Activated naive CD4-positive, alpha-beta T cell treated with anti-CD3 and anti-CD28 coated beads, Interleukin-2, amount 50 U/mL, for 16 hours (primary cell): ENCODE data around the gene CARS1.
"Not testable (repeated sequence)": the region's sequence is repeated elsewhere in the genome, so short reads cannot be mapped to it uniquely, and the experiment has no call there.

Experiments
- DNase-seq: peaks from one replicate; pipeline ENCODE4 v3.0.0-alpha.2; 2020

The CARS1 gene

DNA sequence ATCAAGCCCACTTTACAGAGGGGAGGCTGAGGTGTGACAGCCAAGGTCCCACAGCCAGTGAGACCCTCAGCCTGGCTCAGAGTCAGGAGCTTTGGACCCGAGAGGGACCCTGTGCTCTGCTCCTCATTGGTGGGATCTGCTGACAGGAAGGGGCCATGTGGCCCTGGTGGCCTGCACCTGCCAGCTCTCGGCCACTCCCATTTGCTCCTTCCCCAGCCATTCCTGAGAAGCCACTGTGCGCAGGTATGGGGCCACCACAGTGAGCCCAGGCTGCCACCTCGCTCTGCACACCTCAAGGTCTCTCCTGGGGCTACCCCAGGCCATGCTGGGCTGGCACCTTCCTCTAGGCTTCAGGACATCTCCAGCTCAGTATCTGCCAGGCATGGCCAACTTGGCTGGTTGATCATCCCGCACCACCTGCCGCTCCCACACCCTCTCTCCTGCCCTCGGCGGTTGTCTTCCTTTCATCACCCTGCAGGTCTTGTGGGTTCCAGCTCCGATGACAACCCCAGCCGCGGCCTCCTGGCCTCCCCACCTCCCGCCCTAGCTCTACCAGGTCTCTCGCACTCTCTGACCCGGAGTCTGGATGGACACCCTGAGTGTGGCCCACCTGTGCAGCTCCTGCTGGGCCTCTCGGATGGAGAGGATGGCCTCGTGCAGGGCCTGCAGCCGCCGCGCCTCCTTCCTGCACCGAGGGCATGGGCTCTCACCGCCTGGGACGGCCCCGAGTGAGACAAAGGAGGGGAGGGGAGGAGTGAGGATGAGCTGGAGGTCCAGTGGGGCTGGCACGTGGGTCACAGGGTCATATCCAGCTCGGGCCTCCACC lies 32.2 kb upstream of the CARS1 start:
- no peak for DNase-seq

DNA sequence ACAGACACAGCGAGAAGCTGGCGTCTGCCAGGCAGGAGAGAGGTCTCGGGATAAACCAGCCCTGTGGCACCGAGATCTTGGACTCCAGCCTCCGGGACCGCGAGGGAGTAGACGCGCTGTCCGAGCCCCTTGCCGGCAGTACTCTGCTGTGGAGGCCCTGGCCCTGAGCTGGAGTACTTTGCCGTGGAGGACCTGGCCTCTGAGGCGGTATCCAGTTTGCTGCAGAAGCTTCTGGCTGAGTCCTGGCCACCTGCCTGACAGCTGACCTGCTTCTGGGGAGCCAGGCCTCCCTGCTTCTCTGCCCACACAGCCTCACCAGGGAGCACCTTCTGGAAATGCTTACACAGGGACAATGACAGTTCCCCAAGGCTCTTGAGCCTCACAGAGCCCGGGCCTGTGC lies 31.6 kb upstream of the CARS1 start:
- no peak for DNase-seq

DNA sequence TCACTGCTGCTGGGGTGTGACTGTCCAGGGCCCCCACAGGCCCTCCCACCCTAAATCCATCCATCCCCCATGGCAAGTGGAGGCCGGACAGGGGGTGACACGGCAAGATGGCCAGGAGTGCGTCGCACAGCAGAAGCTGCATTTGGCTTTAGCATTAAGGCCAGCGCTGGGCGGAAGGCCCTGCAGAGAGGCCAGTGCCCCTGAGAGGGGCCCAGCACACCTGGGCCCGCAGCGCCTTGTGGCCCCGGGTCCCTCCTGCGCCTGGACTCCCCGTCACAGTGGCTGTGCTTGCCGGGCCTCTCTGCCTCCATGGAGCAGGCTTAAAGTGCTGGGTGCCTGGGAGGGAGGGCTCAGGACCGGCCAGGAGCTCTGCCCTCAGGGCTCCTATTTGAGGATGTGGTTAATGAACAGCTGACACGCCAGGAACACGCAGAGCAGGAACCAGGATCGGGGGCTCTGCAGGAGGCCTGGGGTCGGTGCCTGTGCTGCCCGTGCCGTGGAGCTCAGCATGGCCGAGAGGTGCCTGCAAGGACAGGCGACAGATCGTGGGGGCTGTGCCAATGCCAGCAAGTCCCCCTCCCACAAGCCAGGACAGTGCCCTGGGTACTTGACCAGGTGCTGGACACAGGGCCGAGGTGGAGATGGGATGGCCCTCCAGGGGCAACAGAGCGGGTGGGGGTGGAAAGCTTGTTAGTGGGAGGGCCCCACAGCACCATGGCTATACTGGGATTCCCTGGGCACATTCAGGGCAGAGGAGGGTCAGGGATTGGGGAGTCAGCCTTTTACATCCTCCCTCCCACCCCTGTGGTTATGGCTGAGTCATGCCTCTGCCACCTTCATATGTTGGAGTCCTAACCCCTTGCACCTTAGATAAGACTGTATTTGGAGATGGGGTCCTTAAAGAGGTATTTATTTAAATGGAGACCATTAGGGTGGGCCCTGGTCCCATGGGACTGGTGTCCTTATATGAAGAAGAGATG lies 30.9 kb upstream of the CARS1 start:
- no peak for DNase-seq

DNA sequence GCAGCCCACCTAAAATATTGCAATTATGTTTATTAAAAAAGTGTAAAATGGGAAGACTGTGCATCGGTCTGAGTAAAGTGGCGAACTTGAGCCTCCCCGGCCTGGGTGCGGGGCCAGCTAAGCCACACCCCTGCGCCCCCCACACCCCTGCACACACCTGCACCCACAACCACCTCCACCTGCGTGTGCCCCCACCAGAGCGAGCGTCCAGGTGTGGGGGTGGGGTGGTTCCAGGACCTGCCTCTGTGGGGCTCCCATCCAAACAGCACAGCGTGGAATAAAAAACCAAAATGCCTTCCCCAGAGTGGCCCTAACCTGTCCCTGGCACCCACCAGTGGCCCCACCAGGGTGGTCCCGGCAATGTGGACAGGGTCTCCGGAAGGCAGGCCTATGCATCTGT lies 30.1 kb upstream of the CARS1 start:
- DNase-seq = no peak

DNA sequence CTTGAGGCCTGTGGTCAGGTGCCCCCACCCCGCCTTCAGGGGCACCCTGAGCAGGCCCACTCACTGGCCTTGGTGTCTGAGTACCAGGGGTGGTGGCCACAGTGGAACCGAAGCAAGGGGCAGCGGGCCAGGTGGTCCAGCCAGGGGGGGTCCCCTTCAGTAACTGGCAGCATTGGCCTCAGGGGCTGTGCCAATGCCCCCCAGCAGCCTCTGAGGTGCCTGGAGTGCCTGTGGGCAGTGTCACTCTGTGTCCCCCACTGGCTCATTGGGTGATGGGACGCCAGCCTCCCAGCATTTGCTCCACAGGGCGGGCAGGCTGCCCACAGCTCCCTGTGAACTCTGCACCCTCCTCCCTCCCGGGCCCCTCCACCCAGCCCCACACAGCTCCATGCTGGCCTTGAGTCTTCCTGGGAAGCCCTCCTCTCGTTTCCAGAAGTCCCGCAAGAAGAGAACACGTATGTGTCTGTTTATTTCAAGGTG lies 29.5 kb upstream of the CARS1 start:
- no peak for DNase-seq

DNA sequence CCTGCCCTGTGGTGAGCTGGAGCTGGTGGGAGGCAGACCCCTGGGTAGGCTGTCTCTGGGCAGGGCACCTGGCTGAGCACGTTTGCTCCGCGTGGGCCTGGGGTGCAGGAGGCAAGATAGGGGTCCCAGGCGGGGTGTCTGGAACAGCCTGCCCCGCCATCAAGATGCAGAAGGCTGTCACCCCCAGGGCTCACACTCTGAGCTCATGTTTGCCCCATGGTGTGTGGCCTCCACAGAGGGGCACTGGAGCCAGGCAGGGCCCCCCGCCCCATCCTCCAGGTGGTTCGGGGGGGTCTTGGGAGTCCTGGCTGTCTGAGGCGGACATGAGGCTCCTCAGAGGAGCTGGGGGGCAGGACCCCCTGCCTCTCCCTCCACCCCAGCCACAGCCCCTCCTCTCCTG lies 28.9 kb upstream of the CARS1 start:
- no peak for DNase-seq

DNA sequence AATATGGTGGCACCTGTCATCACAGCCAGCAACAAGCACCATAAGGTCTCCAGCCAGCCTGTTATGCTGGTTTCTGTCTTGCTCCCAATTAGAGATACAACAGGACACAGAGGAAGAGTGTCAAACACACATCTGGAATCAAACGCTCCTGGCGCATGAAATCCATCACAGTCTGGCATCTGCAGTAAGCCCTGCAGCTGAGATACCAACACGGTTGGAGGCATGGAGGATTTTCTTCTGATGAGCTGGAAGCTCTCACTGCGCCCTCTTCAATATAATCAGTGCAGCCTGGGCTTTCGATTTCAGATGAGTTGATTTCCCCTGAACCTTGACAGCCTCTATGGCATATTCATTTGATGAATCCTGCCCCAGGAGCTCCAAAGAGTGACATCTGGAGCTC lies 27.8 kb upstream of the CARS1 start:
- no peak for DNase-seq

DNA sequence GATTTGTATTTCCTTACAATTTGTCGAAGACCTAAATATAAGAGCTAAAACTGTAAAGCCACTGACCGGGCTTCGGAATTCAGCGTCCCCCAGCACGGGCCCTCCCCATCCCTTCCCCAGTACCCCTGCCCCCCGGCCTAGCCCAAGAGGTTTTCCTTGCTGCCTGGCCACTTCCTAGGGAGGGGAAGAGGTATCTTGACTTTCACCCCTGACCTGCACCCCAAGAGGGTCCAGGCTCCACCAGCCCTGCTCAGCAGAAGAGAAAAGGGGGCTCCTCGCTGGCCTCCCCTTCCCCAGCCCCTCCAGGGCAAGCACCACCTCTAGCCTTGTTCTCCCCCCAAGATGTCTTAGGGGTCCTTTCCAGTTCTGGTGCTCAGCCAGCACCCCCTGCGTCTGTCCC lies 26.1 kb upstream of the CARS1 start:
- DNase-seq = no peak

DNA sequence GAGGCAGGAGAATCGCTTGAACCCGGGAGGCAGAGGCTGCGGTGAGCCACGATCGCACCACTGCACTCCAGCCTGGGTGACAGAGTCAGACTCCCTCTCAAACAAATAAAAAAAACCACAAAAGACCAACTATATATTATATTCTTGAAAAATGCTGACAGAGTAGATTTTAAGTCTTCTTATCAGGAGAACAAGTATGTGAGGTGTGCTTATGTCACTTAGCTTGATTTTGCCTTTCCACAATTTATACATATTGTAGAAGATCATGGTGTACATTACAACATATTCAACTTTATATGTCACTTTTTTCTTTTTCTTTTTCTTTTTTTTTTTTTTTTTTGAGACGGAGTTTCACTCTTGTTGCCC lies 24.1 kb upstream of the CARS1 start:
- DNase-seq = no peak

DNA sequence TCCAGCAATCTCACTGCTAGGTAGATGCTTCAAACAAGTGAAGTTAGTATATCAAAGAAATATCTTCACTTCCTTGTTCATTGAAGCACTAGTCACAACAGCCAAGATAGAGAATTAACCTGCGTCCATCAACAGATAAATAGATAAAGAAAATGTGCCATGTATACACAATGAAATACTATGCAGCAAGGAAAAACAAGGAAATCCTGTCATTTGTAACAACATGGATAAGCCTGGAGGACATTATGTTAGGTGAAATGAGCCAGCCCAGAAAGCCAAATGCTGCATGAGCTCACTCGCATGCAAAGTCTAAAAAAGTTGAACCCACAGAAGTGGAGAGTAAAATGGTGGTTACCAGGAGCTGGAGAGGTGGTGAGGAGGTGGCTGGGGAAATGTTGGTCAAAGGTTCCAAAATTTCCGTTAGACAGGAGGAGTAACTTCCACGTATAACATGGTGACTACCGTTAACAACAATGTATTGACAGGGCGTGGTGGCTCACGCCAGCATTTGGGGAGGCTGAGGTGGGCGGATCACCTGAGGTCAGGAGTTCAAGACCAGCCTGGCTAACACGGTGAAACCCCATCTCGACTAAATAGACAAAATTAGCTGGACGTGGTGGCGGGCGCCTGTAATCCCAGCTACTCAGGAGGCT lies 23.6 kb upstream of the CARS1 start:
- no peak for DNase-seq

DNA sequence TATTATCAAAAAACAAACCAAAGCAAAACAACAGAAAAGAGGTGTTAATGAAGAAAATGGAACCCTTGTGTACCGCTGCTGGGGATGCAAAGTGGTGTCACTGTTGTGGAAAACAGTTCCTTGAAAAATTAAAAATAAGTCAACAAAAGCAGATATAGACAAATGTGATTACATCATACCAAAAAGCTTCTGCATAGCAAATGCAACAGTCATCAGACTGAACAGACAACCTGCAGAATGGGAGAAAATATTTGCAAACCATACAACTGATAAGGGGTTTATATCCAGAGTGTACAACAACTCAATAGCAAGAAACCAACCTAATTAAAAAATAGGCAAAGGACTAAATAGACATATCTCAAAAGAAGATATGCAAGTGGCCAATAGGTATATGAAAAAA lies 22.9 kb upstream of the CARS1 start:
- DNase-seq = no peak

DNA sequence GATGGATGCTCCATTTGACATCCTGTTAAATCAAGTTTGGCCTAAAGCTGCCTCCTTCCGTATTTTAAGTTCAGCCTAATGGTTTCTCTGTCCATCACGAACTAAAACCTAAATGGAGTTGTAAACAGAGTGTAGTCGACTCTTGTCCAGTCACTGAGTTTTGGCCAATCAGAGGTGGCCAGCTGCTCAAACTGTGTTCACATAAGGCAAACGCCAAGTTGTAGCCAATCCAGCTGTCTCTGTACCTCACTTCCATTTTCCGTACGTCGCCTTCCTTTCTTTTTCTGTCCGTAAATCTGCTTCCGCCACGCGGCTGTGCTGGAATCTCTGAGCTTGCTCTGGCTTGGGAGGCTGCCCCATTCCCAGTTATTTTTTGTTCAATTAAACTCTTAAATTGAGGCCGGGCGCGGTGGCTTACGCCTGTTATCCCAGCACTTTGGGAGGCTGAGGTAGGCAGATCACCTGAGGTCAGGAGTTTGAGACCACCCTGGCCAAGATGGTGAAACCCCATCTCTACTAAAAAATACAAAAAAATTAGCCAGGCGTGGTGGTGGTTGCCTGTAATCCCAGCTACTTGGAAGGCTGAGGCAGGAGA lies 20.7 kb upstream of the CARS1 start:
- no peak for DNase-seq

DNA sequence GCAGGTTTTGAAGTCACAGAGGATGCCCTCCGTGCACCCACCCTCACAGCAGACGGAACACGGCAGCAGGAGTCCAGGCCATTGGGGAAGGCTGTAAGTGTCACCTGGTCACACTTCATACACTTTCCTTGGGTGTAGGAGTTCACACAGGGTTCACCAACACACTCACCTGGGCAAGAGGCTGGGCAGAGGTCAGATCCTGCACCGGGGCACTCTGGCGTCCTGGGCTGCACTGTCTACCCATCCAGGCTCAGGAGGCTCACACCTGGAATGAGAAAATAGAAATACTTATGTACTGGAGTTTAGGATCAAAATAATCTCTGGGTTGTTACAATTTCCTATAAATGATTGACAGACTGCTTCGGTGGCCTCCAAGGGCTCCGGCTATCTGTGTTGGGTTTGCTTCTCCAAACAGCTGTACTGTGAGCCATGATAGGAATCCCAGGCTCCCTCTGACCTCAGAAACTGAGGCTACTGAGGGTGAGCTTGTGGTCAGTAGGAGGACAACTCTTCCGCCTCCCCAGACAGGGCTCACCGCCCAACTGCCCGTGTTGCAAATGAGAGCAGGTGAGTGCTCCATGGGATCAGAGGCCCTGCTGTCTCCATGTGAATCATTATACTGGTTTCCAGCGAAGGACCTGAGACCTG lies 20.1 kb upstream of the CARS1 start:
- no peak for DNase-seq

DNA sequence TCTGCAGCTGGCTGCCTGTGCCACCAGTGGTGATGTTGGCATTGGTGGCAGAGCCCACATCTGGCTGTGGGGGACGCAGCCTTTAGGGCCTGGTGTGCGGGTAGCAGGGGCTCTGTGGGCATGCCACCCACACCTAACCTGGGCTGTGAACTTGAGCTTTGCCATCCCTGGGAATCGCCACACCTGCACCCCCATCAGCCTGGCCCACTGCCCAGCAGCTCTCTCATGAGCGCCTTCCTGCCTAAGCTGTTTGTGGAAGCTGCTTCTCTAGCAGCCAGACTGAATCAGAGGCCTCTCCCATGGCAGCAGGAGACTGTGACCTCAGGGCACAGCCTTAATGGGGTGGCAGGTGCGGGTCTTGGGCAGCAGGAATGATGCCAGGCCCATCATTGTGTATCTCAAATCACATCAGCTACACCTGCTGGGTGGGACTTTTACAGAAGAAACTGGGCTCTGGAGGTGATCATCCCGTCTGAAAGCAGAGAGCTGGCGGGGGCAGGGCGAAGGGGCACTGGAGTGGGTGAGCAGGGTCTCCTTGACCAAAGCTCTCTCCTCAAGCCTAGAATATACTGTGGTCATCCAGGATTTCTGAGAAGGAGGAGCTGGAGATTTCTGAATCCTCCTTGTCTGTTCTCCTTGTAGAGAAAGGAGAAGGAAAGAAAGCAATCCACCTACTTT lies 17.8 kb upstream of the CARS1 start:
- DNase-seq = no peak

DNA sequence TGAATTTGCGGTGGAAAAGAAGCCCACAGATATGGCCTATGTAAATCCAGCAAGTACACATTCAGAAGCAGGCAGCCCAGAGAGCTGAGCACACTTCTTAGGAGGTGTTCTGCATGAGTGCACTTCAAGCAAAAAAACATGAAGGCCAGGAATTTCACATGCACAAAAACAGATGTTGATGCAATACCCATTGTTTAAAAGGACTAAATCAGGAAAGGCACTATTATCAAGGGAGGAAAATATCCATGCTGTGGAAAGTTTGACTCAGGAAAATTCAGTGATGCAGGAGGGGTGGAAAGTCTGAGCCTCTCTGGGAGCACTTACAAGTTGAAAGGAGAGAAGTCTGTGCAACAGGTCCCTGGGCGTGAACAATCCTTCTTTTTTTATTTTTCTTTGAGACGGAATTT lies 15.8 kb upstream of the CARS1 start:
- DNase-seq = no peak

DNA sequence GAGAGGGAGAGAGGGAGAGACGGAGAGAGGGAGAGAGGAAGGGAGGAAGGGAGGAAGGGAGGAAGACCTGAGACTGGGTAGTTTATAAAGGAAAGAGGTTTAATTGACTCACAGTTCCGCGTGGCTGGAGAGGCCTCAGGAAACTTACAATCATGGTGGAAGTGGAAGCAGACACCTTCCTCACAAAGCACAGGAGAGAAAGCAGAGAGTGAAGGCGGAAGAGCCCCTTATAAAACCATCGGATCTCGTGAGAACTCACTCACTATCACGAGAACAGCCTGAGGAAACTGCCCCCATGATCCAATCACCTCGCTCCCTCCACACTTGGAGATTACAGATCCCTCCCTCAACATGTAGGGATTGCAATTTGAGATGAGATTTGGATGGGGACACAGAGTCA lies 12.2 kb upstream of the CARS1 start:
- DNase-seq = no peak

DNA sequence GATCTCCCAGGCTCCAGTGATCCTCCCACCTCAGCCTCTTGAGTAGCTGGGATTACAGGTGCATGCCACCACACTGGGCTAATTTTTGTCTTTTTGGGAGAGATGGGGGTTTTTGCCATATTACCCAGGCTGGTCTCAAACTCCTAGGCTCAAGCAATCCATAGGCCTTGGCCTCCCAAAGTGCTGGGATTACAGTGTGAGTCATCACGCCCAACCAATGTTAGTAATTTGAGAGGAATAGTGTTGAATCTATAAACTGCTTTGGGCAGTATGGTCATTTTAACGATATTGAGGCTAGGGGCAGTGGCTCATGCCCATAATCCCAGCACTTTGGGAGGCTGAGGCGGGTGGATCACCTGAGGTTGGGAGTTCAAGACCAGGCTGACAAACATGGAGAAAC lies 9.1 kb upstream of the CARS1 start:
- not testable (repeated sequence) for DNase-seq

DNA sequence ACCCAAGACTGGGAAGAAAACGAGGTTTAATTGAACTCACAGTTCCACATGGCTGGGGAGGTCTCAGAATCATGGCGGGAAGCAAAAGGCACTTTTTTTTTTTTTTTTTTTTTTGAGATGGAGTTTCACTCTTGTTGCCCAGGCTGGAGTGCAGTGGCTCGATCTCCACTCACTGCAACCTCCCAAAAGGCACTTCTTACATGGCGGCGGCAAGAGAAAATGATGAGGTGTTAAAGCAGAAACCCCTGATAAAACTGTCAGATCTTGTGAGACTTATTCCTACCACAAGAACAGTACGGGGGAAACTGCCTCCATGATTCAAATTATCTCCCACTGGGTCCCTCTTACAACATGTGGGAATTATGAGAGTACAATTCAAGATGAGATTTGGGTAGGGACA lies 7.5 kb upstream of the CARS1 start:
- not testable (repeated sequence) for DNase-seq

DNA sequence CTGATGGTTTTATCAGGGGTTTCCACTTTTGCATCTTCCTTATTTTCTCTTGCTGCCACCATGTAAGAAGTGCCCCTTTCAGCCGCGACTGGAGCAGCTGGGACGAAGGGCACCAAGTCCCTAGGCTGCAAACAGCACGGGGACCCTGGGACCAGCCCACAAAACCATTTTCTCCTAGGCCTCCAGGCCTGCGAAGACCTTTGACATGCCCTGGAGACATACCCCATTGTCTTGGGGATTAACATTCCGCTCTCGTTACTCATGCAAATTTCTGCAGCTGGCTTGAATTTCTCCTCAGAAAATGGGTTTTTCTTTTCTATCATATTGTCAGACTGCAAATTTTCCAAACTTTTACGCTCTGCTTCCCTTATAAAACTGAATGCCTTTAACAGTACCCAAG lies 6.7 kb upstream of the CARS1 start:
- DNase-seq = not testable (repeated sequence)

DNA sequence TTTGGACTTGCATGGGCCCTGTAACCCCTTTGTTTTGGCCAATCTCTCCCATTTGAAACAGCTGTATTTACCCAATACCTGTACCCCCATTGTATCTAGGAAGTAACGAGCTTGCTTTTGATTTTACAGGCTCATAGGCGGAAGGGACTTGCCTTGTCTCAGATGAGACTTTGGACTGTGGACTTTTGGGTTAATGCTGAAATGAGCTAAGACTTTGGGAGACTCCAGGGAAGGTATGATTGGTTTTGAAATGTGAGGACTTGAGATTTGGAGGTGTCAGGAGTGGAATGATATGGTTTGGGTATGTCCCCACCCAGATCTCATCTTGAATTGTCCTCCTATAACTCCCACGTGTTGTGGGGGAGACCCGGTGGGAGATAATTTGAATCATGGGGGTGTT lies 6.2 kb upstream of the CARS1 start:
- not testable (repeated sequence) for DNase-seq

DNA sequence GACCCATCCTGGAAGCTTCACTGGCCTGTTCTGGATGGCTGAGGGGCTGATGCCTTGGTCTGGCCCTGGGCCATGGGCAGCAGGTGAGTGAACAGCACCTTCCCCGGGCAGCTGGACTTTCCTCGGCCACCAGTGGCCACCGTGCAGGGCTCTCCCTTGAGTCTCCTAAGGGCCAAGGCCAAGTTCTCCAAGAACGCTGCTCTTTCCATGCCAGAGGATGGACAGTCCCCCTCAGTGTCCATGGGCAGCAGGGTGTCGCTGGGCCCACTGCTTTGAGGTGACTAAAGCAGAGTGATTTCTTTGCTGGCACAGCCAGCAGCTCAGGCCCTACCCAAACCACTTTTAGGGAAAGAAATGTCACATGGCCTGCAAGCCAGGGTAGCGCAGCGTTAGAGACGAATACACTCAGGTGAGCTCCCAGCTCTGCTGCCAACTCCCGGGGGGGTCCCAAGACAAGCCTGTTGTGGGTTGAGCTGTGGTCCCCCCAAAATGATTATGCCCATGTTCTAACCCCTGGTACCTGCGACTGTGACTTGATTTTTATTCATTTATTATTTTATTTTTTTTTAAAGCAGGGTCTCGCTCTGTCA lies 3.3 kb upstream of the CARS1 start:
- DNase-seq = no peak
